HG03575 (cell line): Measurements from ENCODE around the gene FAM53B.

Experiments used
- ATAC-seq: cut with Tn5 transposase; IDR thresholded peaks from one replicate; pipeline ENCODE4 v1.9.1; 2021; ENCODE audit not compliant: unreplicated experiment, insufficient number of reproducible peaks, low FRiP score; ENCODE audit errors: extremely low read depth

The FAM53B gene

GRCh38 chr10:124713679-124714255 lies 30.4 kb downstream of the FAM53B start:
- ATAC-seq, result no peak

DNA sequence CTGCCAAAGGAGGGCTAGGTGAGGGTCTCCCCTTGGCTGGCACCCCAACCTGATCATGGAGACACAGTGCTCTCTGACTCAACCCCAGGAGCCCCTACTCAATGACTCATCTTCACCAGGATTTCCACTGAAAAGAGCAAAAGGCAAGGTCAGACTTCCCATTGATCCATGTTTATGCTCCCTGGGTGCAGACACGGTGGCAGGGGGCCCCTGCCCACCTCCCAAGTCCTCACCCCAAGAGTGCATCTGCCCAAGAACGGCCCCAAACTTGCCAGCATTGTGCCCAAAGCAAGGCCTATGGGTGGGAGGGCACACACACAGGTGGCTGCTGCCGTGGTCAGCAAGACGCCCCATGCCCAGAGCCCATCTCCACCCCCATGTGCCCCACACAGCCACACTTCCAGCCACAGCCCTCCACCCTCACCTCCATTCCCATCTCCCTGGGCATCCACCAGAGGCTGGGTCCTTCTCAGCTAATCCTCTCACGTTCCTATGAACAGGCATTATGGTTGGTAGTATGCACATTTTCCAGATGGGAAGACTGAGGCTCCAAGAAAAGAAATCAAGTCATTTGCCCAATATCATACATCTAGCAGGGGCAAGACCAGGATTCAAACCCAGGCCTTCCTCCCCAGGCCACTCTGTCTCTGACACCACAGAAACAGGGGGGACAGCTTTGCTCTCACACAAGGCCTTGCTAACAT lies 31.3 kb downstream of the FAM53B start:
- ATAC-seq, result no peak

- ATAC-seq, result no peak
Measured at GRCh38 chr10:124711145-124711544, 33.0 kb downstream of the FAM53B start.

DNA sequence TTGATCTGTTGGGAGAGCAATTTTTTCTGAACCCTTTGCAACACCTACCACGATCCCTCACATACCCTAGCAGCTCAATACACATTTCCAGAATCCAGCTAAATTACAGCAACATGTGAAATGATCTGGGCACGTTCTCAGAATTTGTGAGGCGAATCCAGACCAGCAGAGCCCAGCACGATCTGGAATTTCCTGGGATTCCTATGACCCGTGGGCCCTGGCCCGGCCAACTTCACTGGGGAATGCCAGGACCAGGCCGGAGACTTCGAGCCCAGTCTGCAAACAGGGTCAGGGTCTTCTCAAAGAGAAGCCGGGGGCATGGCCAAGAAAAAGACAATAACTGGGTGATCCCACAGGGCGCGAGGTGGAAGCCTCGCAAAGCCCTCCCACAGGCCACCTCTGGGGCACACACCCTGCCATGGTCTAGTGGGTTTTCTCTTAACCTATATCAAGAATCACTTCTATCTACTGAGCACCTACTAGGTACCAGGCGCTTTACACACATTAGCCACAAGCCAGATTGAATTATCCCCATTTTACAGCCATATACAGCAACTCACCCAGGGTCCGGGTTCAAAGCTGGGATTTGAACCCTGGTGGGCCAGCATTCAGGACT lies 33.8 kb downstream of the FAM53B start:
- no peak for ATAC-seq

GRCh38 chr10:124709861-124710260 lies 34.3 kb downstream of the FAM53B start:
- no peak for ATAC-seq

DNA sequence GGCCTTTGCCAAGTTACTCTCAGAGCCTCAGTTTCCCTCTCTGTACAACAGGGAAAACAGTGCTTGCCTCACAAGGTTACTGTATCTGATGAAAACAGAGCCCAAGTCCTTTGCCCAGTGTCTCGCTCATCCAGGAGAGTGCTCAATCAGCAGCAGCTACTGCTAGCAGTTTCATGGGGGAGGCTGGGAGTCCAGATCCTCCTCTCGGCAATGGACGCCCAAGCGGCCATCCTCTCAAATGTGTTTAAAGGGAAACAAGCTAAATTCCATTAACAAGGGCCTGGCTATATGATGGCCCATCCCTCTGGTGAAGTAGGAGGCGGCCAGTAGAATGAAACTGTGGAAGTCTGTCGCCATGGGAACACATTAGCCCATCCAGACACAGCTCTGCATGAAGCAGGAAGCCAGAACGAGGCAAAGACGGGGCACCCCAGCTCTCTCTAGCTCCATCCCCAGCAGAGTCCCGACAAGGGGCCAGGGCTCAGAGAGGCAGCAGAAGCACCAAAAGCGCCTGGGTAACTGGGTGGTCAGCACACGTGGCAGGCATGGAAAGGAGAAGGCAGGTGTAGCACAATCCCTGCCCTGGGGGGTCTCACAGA lies 35.2 kb downstream of the FAM53B start:
- ATAC-seq, result no peak

GRCh38 chr10:124708246-124708779 lies 35.9 kb downstream of the FAM53B start:
- no peak for ATAC-seq

DNA sequence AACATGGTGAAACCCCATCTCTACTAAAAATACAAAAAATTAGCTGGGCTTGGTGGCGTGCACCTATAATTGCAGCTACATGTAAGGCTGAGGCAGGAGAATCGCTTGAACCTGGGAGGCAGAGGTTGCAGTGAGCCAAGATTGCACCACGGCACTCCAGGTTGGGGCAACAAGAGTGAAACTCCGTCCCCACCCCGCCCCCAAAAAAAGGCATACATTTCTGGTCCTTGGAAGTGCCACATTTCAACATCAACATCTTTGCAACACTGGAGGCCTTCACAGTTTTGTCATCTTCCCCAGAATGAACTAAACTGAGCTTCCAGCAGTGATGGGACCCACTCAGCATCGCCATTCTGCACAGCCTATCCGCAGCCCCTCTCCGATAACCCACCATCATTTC lies 36.6 kb downstream of the FAM53B start:
- ATAC-seq, result no peak

DNA sequence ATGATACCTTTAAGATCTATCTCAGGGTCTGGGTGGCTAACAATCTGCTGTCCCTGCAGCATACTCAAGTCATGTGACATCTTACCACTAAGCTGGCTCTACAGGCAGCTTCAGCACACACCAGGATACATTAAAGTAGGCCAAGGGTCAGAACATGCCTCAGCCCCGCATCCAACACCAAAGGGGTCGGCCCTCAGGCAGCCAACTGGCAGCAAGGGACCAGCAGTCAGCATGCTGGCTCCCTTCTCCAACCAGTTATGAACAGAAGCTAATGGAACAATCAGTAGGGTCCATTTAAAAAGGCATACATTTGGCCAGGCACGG lies 37.1 kb downstream of the FAM53B start:
- ATAC-seq, result no peak

DNA sequence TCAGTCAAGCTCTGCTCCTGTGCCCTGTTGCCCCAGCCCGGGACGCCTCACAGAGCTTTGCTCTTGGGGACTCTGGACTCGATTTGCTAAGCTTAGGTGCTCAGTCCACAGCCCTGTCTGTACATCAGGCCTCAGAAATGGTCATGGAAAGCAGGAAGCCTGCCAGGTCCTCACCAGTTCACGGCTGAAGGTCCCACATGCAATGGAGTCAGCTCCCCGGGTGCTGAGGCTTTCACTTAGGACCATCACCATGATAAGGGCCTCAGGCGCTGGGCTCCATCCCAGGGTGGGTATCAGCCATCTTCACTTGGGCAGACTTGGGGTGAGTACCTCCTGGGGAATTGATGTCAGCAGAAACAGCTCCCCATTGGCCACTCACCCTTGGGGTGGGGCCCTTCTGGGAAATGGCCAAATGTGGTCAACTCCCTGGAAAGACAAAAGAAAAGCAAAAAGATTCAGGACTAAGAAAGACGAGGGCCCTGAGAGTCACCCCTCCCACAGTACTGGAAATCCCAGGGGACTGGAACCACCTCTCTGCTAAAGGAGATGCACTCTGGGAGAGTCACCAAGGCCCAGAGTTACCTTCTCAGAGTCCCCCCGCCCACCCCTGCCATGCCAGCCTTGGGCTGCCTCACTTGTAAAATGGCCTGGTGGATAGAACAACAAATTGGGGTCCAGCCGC lies 37.6 kb downstream of the FAM53B start:
- ATAC-seq, result no peak

- no peak for ATAC-seq
Measured at GRCh38 chr10:124705817-124706461, 38.2 kb downstream of the FAM53B start.

- no peak for ATAC-seq
Measured at GRCh38 chr10:124705381-124705740, 38.8 kb downstream of the FAM53B start.

DNA sequence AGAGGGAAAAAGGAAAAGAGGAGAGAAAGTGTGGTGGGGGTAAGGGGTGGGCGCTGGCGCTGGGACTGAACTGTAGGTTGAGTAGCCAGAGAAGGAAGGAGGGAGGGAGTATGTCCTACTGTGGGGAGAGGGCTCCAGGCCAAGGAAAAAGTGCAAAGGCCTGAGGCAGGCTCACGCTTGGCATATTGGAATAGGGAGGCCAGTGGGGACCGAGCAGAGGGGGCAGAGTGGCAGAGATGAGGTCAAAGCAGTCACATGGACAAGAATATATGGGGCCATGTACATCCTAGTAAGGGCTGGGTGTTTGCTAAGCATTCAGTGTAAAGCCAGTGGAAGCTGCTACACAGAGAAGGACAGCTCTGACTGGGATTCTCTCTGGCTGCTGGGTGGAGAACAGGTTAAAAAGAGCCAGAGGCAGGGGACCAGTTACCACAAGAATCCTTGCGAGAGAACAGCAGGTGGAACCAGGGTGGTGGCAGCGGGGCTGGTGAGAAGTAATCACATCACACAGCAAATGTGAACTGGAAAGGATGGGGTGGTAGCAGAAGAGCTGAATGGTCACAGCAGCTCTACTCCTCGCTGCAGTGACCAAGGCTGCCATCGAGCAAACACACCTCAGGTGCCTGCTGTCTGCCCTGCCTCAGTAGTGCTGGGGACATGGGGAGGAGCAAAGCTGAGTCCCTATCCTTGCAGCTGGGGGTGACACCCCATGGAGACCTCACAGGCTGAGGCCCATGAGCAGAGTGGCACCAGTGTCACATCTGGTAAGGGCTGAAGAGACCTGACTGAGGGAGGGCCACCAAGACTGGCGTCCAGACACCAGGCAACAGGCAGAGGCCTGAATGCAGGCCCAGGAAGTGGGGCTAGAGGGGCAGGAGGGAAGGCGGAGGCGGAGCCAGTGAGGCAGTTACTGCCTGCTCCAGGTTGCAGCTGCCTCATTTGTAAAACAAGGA lies 39.5 kb downstream of the FAM53B start:
- ATAC-seq, result no peak

GRCh38 chr10:124703778-124704427 lies 40.3 kb downstream of the FAM53B start:
- ATAC-seq, result no peak

- ATAC-seq, result no peak
Measured at GRCh38 chr10:124703372-124703771, 40.8 kb downstream of the FAM53B start.

DNA sequence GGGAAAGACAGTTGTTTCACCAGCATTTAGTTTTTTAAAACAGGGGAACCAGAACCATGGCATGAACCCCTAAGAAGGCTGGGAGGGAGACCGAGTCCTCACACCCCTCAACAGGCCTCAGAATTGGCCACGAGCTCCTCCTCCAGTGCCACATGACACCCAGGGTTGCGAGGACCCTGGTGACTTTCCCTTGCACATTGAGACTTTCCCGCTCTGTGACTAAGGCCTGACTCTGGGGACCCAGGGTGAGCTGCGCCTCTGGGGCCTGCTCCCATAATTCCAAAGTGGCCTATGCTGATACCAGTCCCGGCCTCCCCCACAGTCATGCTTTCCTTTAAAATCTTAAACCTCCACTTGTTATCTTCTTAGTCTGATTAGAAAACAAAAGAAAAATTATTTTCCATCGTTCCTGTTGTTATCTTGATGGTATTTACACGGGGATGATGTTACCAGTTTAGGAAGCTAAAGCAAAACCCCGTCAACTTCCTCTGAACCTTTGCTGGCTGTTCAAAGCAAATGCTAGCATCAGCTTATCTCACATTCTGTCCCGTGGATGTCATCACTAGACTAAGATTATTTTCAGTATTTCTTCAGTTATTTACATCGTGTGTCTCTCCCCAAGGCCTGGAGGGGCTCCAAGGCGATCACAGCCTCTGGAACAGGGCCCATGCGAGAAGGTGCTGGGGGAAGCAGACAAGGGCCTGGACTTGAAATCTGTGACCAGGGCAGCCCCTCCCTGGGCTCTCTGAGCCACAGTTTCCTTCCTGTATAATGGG lies 42.1 kb downstream of the FAM53B start:
- ATAC-seq, result no peak

- no peak for ATAC-seq
Measured at GRCh38 chr10:124701435-124701834, 42.7 kb downstream of the FAM53B start.
